Measurements from ENCODE around the gene ADAT3. TPM values are rescaled to one million over a fixed set of nuclear protein-coding genes. Genes with fewer than 3 reads are reported as not detected.

ADAT3 gene
- total RNA-seq: 3.9 and 4.5 TPM in 2 replicates

DNA sequence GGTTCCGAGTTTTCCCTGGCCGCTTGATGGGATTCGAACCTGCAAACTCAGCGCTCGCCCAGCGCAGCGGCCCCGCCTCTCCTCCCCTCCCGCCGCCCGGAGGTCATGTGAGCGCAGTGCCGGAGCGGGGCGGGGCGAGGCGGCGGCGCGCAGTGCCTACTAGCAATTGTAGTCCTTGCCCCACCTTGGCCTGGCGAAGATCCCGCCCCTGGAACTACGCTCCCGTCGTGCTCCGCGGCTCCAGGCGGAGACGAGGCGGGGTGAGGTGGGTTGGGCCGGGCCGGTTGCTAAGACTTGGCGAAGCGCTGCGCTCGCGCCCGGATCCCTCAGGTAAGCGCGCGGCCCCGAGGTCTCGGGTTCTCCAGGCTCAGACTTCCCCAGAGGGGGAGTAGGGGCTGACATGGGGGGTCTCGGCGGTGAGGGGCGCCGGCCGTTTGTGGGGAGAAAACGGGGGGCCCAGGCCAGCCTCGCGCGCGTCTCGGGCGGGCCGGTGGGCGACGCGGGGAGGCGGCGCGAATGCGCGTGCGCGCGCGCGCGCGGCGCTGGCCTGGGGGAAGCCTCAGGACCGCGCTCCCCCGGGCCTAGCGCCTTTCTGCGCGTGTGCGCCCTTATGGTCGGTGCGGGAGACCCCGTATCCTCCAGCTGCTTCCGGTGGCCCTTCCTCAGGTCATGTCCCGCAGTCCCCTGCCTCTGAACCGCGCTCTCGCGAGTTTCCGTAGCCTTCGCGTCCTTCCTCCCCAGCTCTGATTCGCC lies at the start of gene ADAT3, which contains the start of gene SCAMP4:
Gene ADAT3 (plus strand): TSS at position 290 of the 753 bp plus-strand sequence. CDS start 6,649 bp downstream, outside the sequence.
Gene SCAMP4 (plus strand): TSS at position 290 of the 753 bp plus-strand sequence. CDS start 9,621 bp downstream, outside the sequence.
- peak within 1 kb of the TSS; percentile 78 for H3K4me3 ChIP-seq (ENCODE audit: low read depth, low read length)
- TF ChIP-seq, protein P1, sequence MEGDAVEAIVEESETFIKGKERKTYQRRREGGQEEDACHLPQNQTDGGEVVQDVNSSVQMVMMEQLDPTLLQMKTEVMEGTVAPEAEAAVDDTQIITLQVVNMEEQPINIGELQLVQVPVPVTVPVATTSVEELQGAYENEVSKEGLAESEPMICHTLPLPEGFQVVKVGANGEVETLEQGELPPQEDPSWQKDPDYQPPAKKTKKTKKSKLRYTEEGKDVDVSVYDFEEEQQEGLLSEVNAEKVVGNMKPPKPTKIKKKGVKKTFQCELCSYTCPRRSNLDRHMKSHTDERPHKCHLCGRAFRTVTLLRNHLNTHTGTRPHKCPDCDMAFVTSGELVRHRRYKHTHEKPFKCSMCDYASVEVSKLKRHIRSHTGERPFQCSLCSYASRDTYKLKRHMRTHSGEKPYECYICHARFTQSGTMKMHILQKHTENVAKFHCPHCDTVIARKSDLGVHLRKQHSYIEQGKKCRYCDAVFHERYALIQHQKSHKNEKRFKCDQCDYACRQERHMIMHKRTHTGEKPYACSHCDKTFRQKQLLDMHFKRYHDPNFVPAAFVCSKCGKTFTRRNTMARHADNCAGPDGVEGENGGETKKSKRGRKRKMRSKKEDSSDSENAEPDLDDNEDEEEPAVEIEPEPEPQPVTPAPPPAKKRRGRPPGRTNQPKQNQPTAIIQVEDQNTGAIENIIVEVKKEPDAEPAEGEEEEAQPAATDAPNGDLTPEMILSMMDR (IDR thresholded peaks at IDR 0.05; ENCODE audit: insufficient read depth, low read depth, low read length): no peak
- peak; percentile 99 for DNase-seq (ENCODE audit: low read depth)

DNA sequence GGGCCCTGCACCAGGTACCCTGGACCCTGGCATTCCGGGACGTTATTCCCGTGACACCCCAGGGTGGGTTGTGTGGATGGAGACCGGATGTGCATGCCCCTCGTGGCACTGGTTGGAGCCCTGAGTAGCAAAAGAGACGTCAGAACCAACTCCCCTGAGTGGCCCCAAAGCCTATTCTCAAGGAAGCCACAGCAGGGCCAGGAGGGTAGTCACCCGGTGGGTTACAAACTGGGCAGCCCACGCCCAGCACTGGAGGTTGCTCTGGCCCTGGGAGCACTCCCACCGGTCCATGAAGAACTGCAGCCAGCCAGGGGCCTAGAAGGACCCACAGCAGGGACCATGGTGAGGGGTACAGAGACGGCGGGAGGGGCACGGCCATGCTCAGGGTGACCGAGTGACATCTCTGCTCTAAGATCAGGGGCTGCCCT lies 49.4 kb upstream of the ADAT3 start:
- peak overlapping the region; percentile 46 for H3K4me3 ChIP-seq (ENCODE audit: low read depth, low read length)
- TF ChIP-seq, protein P1 (IDR thresholded peaks at IDR 0.05; ENCODE audit: insufficient read depth, low read depth, low read length): no peak
- DNase-seq (ENCODE audit: low read depth): no peak

DNA sequence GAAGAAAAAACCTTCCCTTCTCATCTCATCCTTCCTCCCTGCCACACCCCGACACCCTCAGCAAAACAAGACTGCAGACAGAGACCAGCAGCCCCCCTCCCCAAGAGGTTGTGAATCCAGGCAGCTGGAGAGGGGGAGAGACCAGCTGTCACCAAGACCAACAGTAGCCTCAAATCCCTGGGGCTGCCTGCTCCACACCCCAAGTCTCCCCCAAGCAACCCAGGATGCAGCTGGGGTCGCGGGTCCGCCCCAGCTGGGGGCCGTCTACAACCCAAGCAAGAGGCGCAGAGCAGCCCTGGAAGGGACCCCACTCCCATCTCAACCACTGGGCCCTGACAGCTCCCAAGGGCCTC lies 48.9 kb upstream of the ADAT3 start:
- DNase-seq (ENCODE audit: low read depth): no peak
- TF ChIP-seq, protein P1 (IDR thresholded peaks at IDR 0.05; ENCODE audit: insufficient read depth, low read depth, low read length): no peak
- H3K4me3 ChIP-seq (ENCODE audit: low read depth, low read length): peak overlapping the region; percentile 46

DNA sequence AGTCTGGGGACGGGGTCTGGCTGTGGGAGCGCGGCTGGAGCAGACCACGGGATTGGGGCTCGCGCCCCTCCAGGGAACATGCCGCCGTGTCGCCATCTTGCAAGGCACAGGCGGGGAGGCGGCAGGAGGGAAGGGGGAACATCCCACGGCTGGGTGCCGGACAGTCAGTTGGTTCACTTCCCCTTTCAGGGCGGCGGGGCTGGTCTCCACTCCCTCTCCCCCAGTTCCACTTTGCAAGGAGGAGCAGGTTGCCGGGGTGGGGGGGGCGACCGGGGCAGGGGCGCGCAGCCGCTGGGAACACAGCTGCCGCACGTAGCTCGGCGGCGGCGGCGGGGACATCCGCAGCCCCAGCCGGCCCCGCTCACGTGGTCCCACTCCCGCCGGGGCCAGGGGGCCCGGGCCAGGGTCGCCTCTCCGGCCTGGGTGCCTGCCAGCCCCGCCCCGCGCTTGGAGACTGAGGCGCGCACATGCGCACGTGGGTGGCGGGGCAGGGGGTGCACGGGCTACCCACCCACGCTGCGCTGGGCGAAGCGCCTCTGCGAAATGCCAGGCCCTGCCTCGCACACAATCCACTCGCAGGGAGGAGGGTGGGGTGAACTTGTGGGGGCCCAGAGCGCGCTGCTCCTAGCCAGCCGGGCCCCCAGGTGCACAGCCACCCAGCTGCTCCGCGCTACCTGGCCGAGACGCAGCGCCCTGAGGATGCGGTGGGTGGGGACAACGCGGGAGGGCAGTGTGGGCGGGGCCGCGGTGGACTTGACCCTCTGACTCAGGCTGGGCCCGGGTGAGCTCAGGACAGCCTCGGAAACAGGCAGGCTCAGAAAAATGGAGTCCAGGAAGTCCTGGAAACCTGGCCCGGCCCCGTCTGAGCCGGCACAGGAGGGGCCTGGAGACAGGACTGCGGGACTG lies 48.2 kb upstream of the ADAT3 start:
- TF ChIP-seq, protein P1 (IDR thresholded peaks at IDR 0.05; ENCODE audit: insufficient read depth, low read depth, low read length): no peak

DNA sequence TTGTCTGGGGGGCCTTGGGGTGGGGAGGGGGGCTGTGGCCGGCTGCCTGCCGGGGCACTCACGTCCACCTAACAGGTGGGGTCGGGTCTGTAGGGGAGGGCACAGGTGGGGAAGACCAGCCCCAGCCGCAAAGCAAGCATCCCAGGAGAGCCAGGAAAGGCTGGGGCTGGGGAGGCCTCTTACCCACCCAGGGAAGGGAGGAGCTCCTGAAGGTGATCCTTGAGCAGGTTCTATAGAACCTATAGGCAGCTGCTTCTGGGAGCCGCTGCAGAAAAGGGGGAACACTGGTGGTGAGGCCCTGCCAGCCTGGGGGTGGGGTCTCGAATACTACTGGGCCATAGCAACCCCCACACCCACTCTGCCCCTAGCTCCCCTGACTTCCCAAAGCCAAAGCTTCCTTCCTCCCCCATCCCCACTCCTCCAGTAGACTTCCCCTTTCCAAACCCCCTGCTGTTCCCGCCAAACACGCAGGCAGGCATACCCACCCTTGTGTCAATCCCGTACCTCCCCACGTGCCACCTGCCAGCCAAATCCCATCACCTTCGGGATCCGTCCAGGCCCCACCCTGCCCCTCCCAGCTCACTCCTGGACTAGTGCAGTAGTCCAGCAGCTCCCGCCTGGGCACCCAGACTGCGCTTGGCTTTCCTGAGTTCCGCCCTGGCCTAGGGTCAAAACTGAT lies 47.4 kb upstream of the ADAT3 start:
- peak overlapping the region; percentile 46 for H3K4me3 ChIP-seq (ENCODE audit: low read depth, low read length)
- no peak for DNase-seq (ENCODE audit: low read depth)
- TF ChIP-seq, protein P1 (IDR thresholded peaks at IDR 0.05; ENCODE audit: insufficient read depth, low read depth, low read length): no peak

More for the DNA sequence above, 48.2 kb upstream of the ADAT3 start:
- DNase-seq (ENCODE audit: low read depth): peak; percentile 80
- H3K4me3 ChIP-seq (ENCODE audit: low read depth, low read length): peak overlapping the region; percentile 46

DNA sequence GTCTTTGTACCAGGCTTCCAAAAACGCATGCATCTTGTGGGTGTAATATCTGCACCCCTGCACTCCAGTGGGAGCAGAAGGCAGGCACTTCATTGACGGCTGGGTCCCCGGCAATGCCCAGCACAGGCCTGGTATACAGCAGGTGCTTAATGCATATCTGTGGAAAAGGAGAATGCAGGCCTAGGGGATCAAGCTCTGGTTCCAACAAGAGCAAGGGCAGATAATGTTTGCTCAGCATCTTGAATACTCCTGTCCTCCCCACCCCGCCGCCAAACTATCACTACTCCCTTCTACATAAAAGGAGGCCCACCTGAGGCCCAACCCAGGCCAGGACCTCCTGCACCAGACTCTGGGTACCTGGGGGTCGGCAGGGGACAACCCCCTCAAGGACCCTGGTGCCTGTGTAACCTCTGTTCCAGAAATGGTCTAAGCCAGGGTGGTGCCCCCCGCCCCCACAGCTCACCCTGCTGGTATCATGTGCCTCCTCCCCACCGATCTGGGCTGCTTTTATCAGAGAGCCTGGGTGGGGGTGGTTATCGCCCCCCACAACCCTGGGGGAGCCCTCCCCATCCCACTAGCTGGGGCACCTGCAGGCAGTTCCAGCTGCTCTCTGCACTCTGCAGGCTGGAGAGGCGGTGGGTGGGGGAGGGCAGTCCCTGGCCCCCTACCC lies 46.7 kb upstream of the ADAT3 start:
- TF ChIP-seq, protein P1 (IDR thresholded peaks at IDR 0.05; ENCODE audit: insufficient read depth, low read depth, low read length): no peak
- no peak for DNase-seq (ENCODE audit: low read depth)
- H3K4me3 ChIP-seq (ENCODE audit: low read depth, low read length): no peak overlapping the region

Data from fibroblast of villous mesenchyme (primary cell).